Stimulated activated effector memory CD8-positive, alpha-beta T cell treated with anti-CD3 and anti-CD28 coated beads, Interleukin-12 subunit alpha, Interleukin-12 subunit beta, amount 100 ng/mL, for 72 hours (primary cell): ENCODE measurements around the gene ADAMTS2.

Source experiments
- ATAC-seq: fragments of 150-1000 bp; cut with Tn5 transposase; 2 replicates; pipeline ENCODE4 v1.10.0; 2021
- DNase-seq, 2 donors: peaks; one replicate each; pipeline ENCODE4 v3.0.0; 2021 to 2022; ENCODE audit warnings: low spot score in 2 of 2
- H3K27ac Mint-ChIP-seq: one replicate; pipeline ENCODE4 v1.8.0; 2022; ENCODE audit warnings: mild to moderate bottlenecking, mixed read lengths
- H3K36me3 Mint-ChIP-seq: one replicate; pipeline ENCODE4 v1.8.0; 2022; ENCODE audit warnings: mild to moderate bottlenecking, mixed read lengths
- H3K4me1 Mint-ChIP-seq: one replicate; pipeline ENCODE4 v1.8.0; 2022; ENCODE audit warnings: mixed read lengths
- H3K4me3 Mint-ChIP-seq: one replicate; pipeline ENCODE4 v1.8.0; 2022; ENCODE audit warnings: mild to moderate bottlenecking, mixed read lengths
- H3K9me3 Mint-ChIP-seq: one replicate; pipeline ENCODE4 v1.8.0; 2022; ENCODE audit warnings: mixed read lengths

ADAMTS2 gene

DNA sequence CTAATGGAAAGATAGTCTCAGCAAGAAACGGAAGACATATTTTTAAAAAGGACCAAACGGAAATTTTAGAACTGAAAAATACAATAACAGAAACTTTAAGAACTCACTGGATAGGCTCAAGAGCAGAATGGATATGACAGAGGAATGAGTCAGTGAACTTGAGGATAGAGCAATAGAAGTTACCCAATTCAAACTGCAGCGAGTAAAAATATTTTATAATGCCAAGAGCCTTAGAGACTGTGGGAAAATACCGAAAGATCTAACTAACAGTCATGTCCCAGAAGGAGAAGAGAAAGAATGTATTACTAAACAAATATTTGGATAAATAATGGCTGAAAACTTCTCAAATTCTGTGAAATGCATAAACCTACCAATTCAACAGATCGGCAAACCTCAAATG, 40.8 kb downstream of the ADAMTS2 start:
- ATAC-seq, result no peak
- H3K4me3 Mint-ChIP-seq, result no peak overlapping the region
- H3K9me3 Mint-ChIP-seq, result peaks cover 10% of the 10 kb centered on the region
- H3K4me1 Mint-ChIP-seq, result no peaks in the 10 kb centered on the region
- no peaks in the 10 kb centered on the region for H3K36me3 Mint-ChIP-seq
- no peak overlapping the region for H3K27ac Mint-ChIP-seq
- DNase-seq, result no peak

DNA sequence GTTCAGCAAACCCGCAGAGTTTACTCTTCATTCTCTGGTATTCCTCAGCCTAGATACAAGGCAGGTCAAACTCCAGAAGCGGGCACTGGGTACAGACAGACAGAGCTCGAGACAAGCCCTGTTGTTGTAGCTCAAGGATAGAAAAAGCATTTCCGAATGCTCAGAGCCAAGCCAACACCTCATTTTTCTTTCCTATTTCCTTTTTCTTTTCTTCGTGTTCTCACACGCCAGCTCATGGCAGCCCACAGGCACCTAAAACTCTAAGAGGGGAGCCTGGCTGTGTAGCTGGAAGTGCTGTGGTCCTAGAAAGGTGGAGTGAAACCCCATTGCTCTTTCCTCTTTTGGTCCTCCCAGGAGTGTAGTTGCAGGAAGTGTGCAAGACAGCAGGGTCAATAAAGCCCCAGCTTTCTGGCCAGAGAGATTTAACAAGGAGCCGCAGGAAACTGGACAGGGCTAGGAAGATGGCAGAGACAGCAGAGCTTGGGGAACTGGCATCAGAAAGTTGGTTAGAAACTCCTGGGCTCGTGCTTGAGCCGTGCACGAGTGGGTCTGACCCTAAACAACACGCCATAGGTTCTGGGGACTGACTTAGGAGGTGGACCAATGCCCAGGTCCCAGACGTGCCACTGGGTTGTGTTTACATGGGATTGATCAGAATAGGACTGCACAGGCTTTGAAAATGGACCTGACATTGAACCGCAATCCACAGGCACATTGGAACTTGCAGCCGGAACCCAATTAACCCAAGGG, 41.6 kb downstream of the ADAMTS2 start:
- H3K4me3 Mint-ChIP-seq, result no peak overlapping the region
- no peaks in the 10 kb centered on the region for H3K4me1 Mint-ChIP-seq
- H3K36me3 Mint-ChIP-seq, result no peaks in the 10 kb centered on the region
- peaks cover 10% of the 10 kb centered on the region for H3K9me3 Mint-ChIP-seq
- DNase-seq (no peak), ATAC-seq (no peak)
- no peak overlapping the region for H3K27ac Mint-ChIP-seq

DNA sequence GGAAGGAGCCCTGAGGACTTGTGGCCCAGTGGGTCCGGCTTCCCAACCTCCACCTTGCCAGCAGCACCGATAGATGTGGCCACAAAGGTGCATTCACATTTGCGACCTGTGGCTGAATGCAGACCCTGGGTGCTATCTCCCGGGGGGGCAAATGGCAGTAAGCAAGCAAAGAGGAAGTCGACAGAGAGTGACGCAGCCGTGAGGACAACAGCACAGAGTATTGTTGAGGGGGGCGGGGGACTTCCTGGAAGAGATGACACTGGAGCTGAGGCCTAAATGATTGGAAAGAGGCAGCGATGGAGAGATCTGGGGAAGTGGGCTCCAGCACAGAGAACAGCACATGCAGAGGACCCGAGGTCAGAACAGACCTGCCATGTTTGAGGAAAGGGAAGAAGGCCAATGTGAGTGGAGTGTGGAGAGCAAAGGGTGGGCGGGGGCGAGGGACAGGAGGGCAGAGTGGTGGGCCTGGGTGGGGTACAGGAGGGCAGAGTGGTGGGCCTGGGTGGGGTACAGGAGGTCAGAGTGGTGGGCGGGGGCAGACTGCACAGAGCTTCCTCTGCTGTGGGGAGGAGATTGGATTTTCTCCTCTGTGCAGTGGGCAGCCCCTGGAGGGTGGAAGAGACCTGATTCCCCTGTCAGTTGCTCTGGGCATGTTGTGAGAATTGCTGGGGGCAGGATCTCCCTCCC, 42.6 kb downstream of the ADAMTS2 start:
- Mint-ChIP-seq H3K27ac (no peak overlapping the region), H3K4me3 (no peak overlapping the region), H3K9me3 (peaks cover 10% of the 10 kb centered on the region), H3K4me1 (no peaks in the 10 kb centered on the region), H3K36me3 (no peaks in the 10 kb centered on the region)
- ATAC-seq, result no peak
- DNase-seq, result no peak

DNA sequence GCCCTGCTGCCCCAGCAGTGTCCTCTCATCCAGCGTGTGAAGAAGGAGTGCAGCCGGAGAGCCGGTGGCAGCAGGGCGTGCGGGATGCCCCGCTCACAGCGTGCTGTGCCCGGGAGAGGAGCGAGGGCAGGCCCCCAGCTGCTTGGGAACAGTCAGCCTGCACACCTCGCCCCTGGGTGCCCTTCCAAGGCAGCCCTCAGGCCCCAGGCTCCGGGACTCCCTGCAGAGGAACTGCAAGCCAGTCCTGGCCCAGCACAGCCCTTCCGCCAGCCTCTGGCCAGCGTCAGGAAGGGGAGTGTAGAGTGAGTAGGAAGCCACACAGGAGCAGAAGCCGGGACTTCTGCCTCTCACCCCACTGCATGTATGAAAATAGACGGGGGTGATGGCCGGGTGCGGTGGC, 43.5 kb downstream of the ADAMTS2 start:
- H3K4me3 Mint-ChIP-seq, result no peak overlapping the region
- ATAC-seq (no peak), DNase-seq (no peak)
- no peak overlapping the region for H3K27ac Mint-ChIP-seq
- no peaks in the 10 kb centered on the region for H3K4me1 Mint-ChIP-seq
- peaks cover 10% of the 10 kb centered on the region for H3K9me3 Mint-ChIP-seq
- no peaks in the 10 kb centered on the region for H3K36me3 Mint-ChIP-seq

DNA sequence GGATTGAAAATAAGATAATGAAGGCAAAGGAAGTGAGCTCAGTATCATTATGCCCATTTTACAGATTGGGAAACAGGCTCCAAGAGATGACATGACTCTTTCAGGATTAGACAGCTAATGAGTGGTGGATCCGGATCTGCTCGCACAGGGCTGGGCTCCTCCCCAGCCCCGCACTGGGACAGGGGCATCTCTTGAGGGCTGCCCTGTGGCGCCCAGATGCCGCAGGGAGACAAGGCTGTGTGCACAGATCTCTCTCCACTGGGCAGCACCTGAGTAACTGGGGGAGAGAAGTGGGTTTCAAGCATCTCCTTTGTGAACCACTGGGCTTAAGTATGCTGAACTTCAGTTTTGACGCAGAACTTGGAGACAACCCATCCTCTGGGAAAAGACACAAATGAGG, 43.9 kb downstream of the ADAMTS2 start:
- DNase-seq (no peak), ATAC-seq (no peak)
- H3K4me3 Mint-ChIP-seq, result no peak overlapping the region
- H3K9me3 Mint-ChIP-seq, result peaks cover 10% of the 10 kb centered on the region
- no peaks in the 10 kb centered on the region for H3K36me3 Mint-ChIP-seq
- H3K4me1 Mint-ChIP-seq, result no peaks in the 10 kb centered on the region
- H3K27ac Mint-ChIP-seq, result no peak overlapping the region

DNA sequence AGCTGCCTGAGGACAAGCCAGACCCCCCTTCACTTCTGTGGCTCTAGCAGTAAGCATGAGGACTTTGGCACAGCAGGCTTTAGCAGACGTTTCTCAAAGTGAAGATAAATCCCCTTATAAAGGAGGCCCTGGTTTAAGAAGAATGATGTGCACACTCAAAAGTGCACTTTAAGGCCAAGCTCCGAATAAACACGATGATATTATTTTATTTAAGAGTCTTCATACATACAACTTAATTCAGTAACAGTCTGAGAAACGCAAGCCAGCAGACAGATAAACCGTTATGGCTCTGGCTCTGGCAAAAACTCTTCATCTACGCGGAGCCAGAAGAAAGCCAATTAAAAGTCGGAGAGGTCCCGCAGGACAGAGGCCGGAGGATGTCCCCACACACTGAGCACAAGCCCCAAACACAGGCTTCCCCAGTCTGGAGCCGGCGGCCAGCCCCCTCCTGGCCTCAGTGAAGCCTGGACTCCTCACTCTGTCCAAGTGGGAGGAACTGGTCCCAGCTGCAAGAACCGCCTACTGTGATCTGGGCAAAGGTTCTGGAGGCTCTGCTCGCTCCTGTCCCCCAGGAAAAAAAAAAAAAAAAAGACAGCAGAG, 44.6 kb downstream of the ADAMTS2 start:
- Mint-ChIP-seq H3K36me3 (no peaks in the 10 kb centered on the region), H3K4me1 (no peaks in the 10 kb centered on the region), H3K9me3 (peaks cover 10% of the 10 kb centered on the region), H3K4me3 (no peak overlapping the region), H3K27ac (no peak overlapping the region)
- DNase-seq, result no peak
- no peak for ATAC-seq

DNA sequence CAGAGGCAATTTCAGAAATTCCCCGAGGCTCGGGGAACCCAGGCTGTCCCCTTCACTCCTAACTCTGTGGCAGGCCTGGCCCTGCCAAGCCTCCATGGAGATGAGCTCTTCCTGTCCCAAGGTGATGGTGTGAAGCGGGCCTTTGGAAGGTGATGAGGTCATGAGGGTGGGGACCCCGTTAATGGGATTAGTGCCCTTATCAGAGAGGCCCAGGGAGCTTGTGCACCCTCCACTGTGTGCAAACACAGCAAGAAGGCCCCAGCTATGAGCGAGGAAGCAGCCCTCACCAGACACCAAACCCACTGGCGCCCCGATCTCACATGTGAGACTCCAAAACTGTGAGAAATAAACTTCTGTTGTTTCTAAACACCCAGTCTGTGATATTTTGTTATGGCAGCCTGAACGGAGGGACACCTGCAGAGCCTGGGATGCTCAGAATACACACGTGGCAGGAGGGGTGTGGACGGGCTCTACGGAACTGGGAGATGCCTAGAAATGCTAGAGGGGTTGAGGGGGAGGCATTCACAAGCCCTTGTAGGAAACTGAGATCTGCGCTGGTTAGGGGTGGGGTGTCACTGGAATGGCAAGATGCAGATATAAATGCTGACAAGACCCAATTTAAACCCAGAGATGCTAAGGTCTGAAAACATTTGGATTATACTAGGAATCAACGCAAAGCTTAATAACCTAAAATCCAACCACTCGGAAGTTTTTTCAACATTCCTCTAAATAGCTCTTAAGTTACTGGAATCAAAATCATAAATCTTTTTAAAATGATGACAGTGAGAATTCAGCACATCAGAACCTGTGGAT, 46.9 kb downstream of the ADAMTS2 start:
- H3K36me3 Mint-ChIP-seq, result no peaks in the 10 kb centered on the region

DNA sequence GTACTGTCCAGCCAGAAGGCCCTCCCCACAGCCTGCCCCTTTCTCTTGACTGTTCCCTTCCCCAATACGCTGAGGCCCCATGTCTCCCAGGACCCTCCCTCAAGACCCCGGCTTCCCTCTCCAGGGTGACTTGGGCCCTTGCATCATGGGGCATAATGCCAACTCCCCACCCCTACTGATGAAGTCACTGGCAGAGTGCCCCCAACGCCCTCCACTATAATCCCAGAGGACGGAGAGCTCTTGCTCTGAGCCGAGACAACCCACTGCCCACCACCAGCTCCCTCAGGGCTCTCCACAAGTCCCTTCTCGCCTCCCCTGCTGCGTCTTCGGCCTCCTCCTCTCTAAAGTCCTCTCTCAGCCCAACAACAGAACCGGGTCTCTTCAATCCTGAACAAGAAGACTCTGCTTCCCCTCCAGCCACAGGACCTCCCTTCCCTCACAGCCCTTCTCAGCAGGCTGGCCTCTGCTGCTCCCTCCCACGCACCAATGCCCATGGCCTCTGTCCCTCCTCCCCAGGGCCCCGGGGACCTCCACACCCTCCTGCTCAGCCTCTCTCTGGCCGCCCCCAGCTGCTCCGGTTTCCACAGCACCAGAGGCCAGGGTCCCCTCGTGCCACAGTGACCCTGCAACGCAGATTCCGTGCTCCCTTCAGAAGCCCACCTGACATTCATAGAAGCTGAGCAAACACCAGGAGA, 47.6 kb downstream of the ADAMTS2 start:
- H3K4me3 Mint-ChIP-seq, result no peak overlapping the region
- H3K27ac Mint-ChIP-seq, result no peak overlapping the region
- ATAC-seq, result no peak
- H3K36me3 Mint-ChIP-seq, result no peaks in the 10 kb centered on the region
- peaks cover 2% of the 10 kb centered on the region for H3K9me3 Mint-ChIP-seq
- no peak for DNase-seq
- no peaks in the 10 kb centered on the region for H3K4me1 Mint-ChIP-seq

More for the DNA sequence above, 46.9 kb downstream of the ADAMTS2 start:
- no peak overlapping the region for H3K27ac Mint-ChIP-seq
- ATAC-seq, result no peak
- no peak for DNase-seq
- peaks cover 3% of the 10 kb centered on the region for H3K9me3 Mint-ChIP-seq
- H3K4me3 Mint-ChIP-seq, result no peak overlapping the region
- H3K4me1 Mint-ChIP-seq, result no peaks in the 10 kb centered on the region

DNA sequence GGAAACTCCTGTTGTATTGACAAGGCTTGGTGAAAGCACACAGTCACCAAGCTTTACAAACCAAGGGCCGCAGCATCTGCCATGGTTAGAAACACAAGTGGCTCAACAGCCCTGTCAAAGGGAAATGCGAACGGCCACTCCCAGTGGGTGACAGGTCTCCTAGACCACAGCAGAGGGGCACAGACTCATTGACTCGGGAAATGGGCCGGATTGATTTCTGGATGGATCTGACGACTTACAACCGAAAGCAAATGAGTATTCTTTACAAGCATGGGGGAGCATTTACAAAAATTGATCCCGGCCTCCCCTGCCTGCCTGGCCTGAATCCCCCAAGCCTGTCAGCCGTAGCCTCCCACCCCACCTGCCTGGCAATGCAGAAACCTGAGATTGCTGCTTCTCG, 48.2 kb downstream of the ADAMTS2 start:
- Mint-ChIP-seq H3K4me1 (no peaks in the 10 kb centered on the region), H3K27ac (no peak overlapping the region), H3K9me3 (no peaks in the 10 kb centered on the region), H3K4me3 (no peak overlapping the region), H3K36me3 (no peaks in the 10 kb centered on the region)
- no peak for DNase-seq
- no peak for ATAC-seq

DNA sequence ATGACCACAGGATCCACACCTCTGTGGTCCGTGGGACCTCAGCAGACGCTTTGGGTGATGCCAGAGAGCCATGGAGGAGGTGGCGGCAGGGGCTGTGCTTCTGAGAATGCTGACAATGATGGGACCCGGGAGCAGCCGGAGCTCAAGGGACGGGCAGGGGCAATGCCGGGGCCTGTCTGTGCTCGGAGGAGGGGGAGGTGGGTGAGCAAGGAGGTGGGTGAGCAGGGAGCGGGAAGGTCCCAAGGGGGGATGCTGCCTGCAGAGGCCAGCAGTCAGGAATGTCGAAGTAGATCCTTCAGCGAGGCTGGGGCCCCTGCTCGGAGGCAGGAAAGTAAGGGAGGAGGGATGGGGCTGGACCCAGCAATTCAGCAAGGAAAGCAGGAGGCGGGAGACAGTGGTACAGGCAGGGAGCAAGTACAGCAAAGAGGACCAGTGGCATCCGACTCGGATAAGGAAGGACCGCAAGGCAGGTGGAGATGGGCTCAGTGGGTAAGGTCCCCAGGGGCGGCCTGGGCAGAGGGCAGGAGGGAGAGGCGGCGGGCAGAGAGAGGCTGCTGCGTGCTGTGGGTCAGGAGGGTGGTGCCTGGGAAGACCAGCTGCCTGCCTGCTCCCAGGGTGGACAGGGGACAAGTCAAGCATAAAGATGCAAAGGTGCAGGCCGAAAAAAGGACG, 49.0 kb downstream of the ADAMTS2 start:
- DNase-seq (no peak), ATAC-seq (no peak)
- Mint-ChIP-seq H3K4me3 (no peak overlapping the region), H3K36me3 (no peaks in the 10 kb centered on the region), H3K4me1 (no peaks in the 10 kb centered on the region), H3K9me3 (no peaks in the 10 kb centered on the region), H3K27ac (no peak overlapping the region)

DNA sequence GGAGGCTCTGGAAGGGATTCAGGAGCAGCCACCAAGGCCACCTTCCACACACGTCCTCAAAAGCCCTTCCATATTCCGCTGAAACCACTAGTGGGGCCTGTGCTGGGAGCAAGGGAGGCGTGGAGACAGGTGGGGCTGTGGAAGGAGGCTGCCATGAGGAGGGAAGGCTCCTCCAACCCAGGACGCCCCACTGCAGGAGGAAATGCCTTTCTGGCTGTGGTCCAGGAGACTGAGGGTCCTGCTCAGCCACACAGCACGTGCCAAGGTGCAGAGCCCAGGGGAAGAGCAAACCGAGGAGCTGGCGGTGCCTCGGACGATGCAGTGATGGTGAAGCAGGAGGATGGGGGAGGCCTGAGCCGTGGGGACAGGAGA, 49.5 kb downstream of the ADAMTS2 start:
- no peak for DNase-seq
- ATAC-seq, result no peak
- H3K36me3 Mint-ChIP-seq, result no peaks in the 10 kb centered on the region
- no peak overlapping the region for H3K27ac Mint-ChIP-seq
- no peaks in the 10 kb centered on the region for H3K9me3 Mint-ChIP-seq
- no peaks in the 10 kb centered on the region for H3K4me1 Mint-ChIP-seq
- H3K4me3 Mint-ChIP-seq, result no peak overlapping the region

DNA sequence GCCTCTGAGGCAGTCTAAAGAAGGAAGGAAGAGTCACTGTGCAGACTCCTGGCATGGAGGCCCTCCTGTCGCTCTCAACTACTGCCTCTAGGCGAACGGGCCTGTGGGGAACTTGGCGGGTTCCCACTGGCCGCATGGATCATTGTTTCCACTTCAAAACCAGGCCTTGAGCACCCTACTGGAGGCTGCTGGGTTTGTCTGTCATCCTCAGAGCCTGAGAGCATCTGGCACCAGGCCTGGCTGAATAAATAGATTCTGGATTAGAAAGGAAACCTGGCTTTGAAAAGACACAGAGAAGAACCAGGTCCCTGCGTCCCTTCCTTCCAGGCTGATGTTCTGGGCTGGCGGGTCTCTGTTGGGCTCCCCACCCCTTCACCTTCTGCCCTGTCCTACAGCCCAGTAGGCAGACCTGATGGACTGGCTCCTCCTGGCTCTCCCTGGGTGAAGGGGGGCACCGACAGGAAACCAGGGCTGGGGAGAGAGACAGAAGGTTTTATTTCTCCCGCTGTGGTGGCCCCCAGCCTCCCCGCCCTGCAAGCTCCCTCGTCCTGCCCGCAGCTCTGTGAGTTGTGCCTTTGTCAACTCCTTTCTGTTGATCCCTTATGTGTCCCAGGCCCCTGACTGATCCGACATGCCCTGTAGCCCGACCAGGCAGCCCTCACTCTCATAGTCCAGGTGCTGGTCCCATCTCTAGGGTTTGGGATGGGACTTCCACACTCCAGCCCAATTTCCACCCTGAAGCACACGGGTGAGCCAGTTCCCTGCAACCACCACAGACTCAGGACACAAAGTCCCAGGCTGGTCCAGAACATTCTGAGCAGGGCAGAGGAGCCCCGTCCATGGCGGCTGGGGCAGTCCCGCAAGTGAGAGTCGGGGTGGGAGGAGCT, 50.1 kb downstream of the ADAMTS2 start:
- ATAC-seq (no peak), DNase-seq (no peak)
- Mint-ChIP-seq H3K4me3 (no peak overlapping the region), H3K4me1 (no peaks in the 10 kb centered on the region), H3K27ac (no peak overlapping the region), H3K36me3 (no peaks in the 10 kb centered on the region), H3K9me3 (no peaks in the 10 kb centered on the region)

DNA sequence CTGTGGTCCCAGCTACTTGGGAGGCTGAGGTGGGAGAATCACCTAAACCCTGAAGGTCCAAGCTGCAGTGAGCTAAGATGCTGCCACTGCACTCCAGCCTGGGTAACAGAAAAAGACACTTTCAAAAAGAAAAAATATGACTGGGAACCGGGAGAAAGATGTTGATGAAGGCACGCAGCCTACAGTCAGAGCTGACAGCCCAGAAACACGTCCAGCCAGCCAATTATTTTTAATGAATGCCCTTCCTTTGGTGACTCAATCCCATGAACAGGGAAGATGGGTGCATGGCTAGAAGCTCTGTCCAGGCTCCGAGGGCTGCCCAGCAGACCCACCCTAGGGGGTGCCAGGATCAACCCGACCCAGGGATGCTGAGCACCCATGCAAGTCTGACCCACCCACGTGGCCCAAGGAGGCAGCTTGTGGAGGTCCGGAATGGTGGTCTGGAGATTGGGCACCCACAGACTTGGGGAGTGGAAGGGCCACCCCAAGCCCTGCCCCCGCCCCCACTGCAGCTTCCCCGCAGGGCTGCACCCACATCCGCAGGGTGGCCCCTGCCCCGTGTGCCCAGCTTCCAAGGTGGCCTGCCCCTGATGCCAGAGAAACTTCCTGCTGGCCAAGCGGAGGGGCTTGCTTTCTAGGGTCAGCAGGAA, 51.0 kb downstream of the ADAMTS2 start:
- DNase-seq (no peak), ATAC-seq (no peak)
- Mint-ChIP-seq H3K4me3 (no peak overlapping the region), H3K9me3 (no peaks in the 10 kb centered on the region), H3K4me1 (no peaks in the 10 kb centered on the region), H3K27ac (no peak overlapping the region), H3K36me3 (no peaks in the 10 kb centered on the region)
